H9 (cell line): ENCODE data around the gene GCLC. TPM values are rescaled to one million over a fixed set of nuclear protein-coding genes. Genes with fewer than 3 reads are reported as not detected.

Experiments
- DNase-seq: peaks from one replicate; pipeline ENCODE4 v3.0.0-alpha.2; 2017
- H2AFZ ChIP-seq: one replicate; pipeline ENCODE4 v1.6.1; 2013; ENCODE audit warnings: mild to moderate bottlenecking, low read length, control low read depth, moderate library complexity
- H2AK5ac ChIP-seq: 2 replicates; pipeline ENCODE4 v1.6.1; 2013; ENCODE audit warnings: low read length, control low read depth, mixed read lengths; ENCODE audit not compliant: insufficient read length
- H2BK120ac ChIP-seq: one replicate; pipeline ENCODE4 v1.6.1; 2013; ENCODE audit warnings: low read depth, mild to moderate bottlenecking, low read length, control low read depth, inconsistent platforms; ENCODE audit not compliant: poor library complexity, severe bottlenecking
- H2BK12ac ChIP-seq: 2 replicates; pipeline ENCODE4 v1.6.1; 2013; ENCODE audit warnings: low read length, control low read depth, mixed read lengths, low read depth; ENCODE audit not compliant: insufficient read length
- H2BK15ac ChIP-seq: 2 replicates; pipeline ENCODE4 v1.6.1; 2013; ENCODE audit warnings: low read depth, low read length, control low read depth
- H2BK20ac ChIP-seq: one replicate; pipeline ENCODE4 v1.6.1; 2013; ENCODE audit warnings: low read depth, mild to moderate bottlenecking, low read length, control low read depth, inconsistent platforms; ENCODE audit not compliant: poor library complexity, severe bottlenecking
- H2BK5ac ChIP-seq: 2 replicates; pipeline ENCODE4 v1.6.1; 2013; ENCODE audit warnings: low read length, control low read depth, mixed read lengths; ENCODE audit not compliant: insufficient read length
- H3K14ac ChIP-seq: 2 replicates; pipeline ENCODE4 v1.6.1; 2013; ENCODE audit warnings: low read length, control low read depth; ENCODE audit not compliant: insufficient read depth
- H3K18ac ChIP-seq: 2 replicates; pipeline ENCODE4 v1.6.1; 2013; ENCODE audit warnings: low read depth, mild to moderate bottlenecking, mixed read lengths, low read length, control low read depth; ENCODE audit not compliant: insufficient read length
- H3K23ac ChIP-seq: 2 replicates; pipeline ENCODE4 v1.6.1; 2013; ENCODE audit warnings: low read length, control low read depth, mixed read lengths, low read depth; ENCODE audit not compliant: insufficient read length
- H3K23me2 ChIP-seq: 2 replicates; pipeline ENCODE4 v1.6.1; 2013; ENCODE audit warnings: low read depth, mild to moderate bottlenecking, mixed read lengths, low read length, control low read depth; ENCODE audit not compliant: insufficient read length, poor library complexity, severe bottlenecking
- H3K27ac ChIP-seq: 2 replicates; pipeline ENCODE4 v1.5.1; 2013; ENCODE audit warnings: low read length, control low read depth, mixed read lengths, low read depth; ENCODE audit not compliant: insufficient read length
- H3K27me3 ChIP-seq: 2 replicates; pipeline ENCODE4 v1.6.1; 2013; ENCODE audit warnings: low read length, control low read depth, inconsistent platforms; ENCODE audit not compliant: insufficient read depth
- H3K4ac ChIP-seq: 2 replicates; pipeline ENCODE4 v1.6.1; 2013; ENCODE audit warnings: low read depth, mild to moderate bottlenecking, control low read depth, inconsistent platforms, low read length, moderate library complexity
- H3K4me1 ChIP-seq: 2 replicates; pipeline ENCODE4 v1.6.1; 2013; ENCODE audit warnings: low read length, control low read depth, inconsistent platforms; ENCODE audit not compliant: insufficient read depth
- H3K4me2 ChIP-seq: 2 replicates; pipeline ENCODE4 v1.6.1; 2013; ENCODE audit warnings: low read length, control low read depth, mixed read lengths; ENCODE audit not compliant: insufficient read length, insufficient read depth
- H3K56ac ChIP-seq: 2 replicates; pipeline ENCODE4 v1.6.1; 2013; ENCODE audit warnings: low read depth, mild to moderate bottlenecking, mixed read lengths, low read length, control low read depth; ENCODE audit not compliant: insufficient read length
- H3K79me1 ChIP-seq: 2 replicates; pipeline ENCODE4 v1.6.1; 2013; ENCODE audit warnings: low read depth, mild to moderate bottlenecking, moderate library complexity, low read length, control low read depth, inconsistent platforms; ENCODE audit not compliant: insufficient read depth, poor library complexity, severe bottlenecking
- H3K79me2 ChIP-seq: 2 replicates; pipeline ENCODE4 v1.6.1; 2013; ENCODE audit warnings: low read length, control low read depth, inconsistent platforms; ENCODE audit not compliant: insufficient read depth
- H3K9ac ChIP-seq: 2 replicates; pipeline ENCODE4 v1.6.1; 2013; ENCODE audit warnings: low read length, control low read depth, mixed read lengths; ENCODE audit not compliant: insufficient read length; ENCODE audit errors: extremely low read depth
- H3K9me3 ChIP-seq: one replicate; pipeline ENCODE4 v1.6.1; 2013; ENCODE audit warnings: low read depth, low read length, inconsistent platforms; ENCODE audit not compliant: control insufficient read depth
- H3T11ph ChIP-seq: one replicate; pipeline ENCODE4 v1.6.1; 2013; ENCODE audit warnings: mild to moderate bottlenecking, low read length, control low read depth, inconsistent platforms
- H4K20me1 ChIP-seq: one replicate; pipeline ENCODE4 v1.6.1; 2013; ENCODE audit not compliant: control insufficient read depth, insufficient read length, insufficient read depth
- H4K5ac ChIP-seq: 2 replicates; pipeline ENCODE4 v1.6.1; 2013; ENCODE audit warnings: low read depth, mild to moderate bottlenecking, mixed read lengths, low read length, control low read depth; ENCODE audit not compliant: insufficient read length
- H4K8ac ChIP-seq: replicated peaks from 2 replicates; pipeline ENCODE4 v1.6.1; 2013; ENCODE audit warnings: low read length, control low read depth, mixed read lengths, low read depth; ENCODE audit not compliant: insufficient read length
- H4K91ac ChIP-seq: 2 replicates; pipeline ENCODE4 v1.6.1; 2013; ENCODE audit warnings: low read depth, mild to moderate bottlenecking, moderate library complexity, mixed read lengths, low read length, control low read depth; ENCODE audit not compliant: insufficient read length
- H3K27ac Mint-ChIP-seq, 3 experiments: 2 replicates in 2 of 3; 3 replicates in 1 of 3; pipeline ENCODE4 v1.8.0; 2020 to 2021; ENCODE audit warnings: mixed read lengths in 3 of 3, mild to moderate bottlenecking in 1 of 3, moderate library complexity in 1 of 3
- H3K27me3 Mint-ChIP-seq: 2 replicates; pipeline ENCODE4 v1.8.0; 2021; ENCODE audit warnings: low read depth, mild to moderate bottlenecking, moderate library complexity, mixed read lengths
- H3K36me3 Mint-ChIP-seq, 3 experiments: 2 replicates in 2 of 3; 3 replicates in 1 of 3; pipeline ENCODE4 v1.8.0; 2020 to 2021; ENCODE audit warnings: low read depth in 3 of 3, mixed read lengths in 3 of 3; ENCODE audit not compliant: insufficient read depth in 1 of 3
- H3K4me1 Mint-ChIP-seq, 2 experiments: 2 replicates each; pipeline ENCODE4 v1.8.0; 2020; ENCODE audit warnings: mixed read lengths in 2 of 2
- H3K4me3 Mint-ChIP-seq, 2 experiments: 2 replicates in 1 of 2; 3 replicates in 1 of 2; pipeline ENCODE4 v1.8.0; 2020 to 2021; ENCODE audit warnings: mild to moderate bottlenecking in 2 of 2, mixed read lengths in 2 of 2, moderate library complexity in 1 of 2
- H3K9me3 Mint-ChIP-seq, 2 experiments: 2 replicates in 1 of 2; 3 replicates in 1 of 2; pipeline ENCODE4 v1.8.0; 2020; ENCODE audit warnings: mild to moderate bottlenecking in 2 of 2, mixed read lengths in 2 of 2, moderate library complexity in 1 of 2
- CTCF ChIP-seq: fragments of 200-600 bp; sonication (generic); conservative IDR thresholded peaks from 3 replicates; pipeline ENCODE4 v1.8.0; 2021; ENCODE audit warnings: antibody characterized with exemption, mild to moderate bottlenecking
- WGBS: extraction: QIAGEN DNeasy Blood & Tissue Kit; methylation state at CpG from one replicate; pipeline ENCODE4 v1.1.7; 2013; ENCODE audit warnings: missing lambda C conversion rate, low lambda C conversion rate, mixed read lengths; ENCODE audit not compliant: insufficient read length; ENCODE audit errors: extremely low coverage; 5-methylcytosine and 5-hydroxymethylcytosine counted together
- total RNA-seq: library from RNA; stranded (reverse); gene quantifications from 2 replicates; pipeline ENCODE4 v1.2.1, GENCODE V29; 2021

The GCLC gene
- total RNA-seq, 1 experiment from 2014 or later, result 55.5 TPM

GRCh38 chr6:53530780-53531386 lies 14.0 kb downstream of the GCLC start:
- Histone ChIP-seq H3K4me2 (no peak overlapping the region), H3K4me1 (peaks cover 21% of the 10 kb centered on the region), H3K56ac (no peak overlapping the region), H3T11ph (no peak overlapping the region), H3K23ac (no peak overlapping the region), H2BK12ac (no peak overlapping the region), H2BK20ac (no peak overlapping the region), H3K18ac (no peak overlapping the region), H3K27ac (peak overlapping the region; percentile 30), H3K9me3 (no peaks in the 10 kb centered on the region), H2BK15ac (no peak overlapping the region), H2BK120ac (no peak overlapping the region), H3K23me2 (no peaks in the 10 kb centered on the region), H3K9ac (no peak overlapping the region), H3K79me2 (peaks cover 2% of the 10 kb centered on the region; the same call in 1 of the 2 replicates), H2AFZ (no peak overlapping the region), H4K5ac (no peak overlapping the region), H2BK5ac (no peak overlapping the region), H3K79me1 (no peaks in the 10 kb centered on the region), H4K20me1 (no peaks in the 10 kb centered on the region), H3K27me3 (no peaks in the 10 kb centered on the region), H2AK5ac (no peak overlapping the region), H3K4ac (no peak overlapping the region), H4K91ac (no peak overlapping the region), H3K14ac (no peak overlapping the region), H4K8ac (no peak overlapping the region)
- WGBS, result no CpG with 5 or more reads among the region's 6 CpGs
- Mint-ChIP-seq H3K27ac (peak overlapping the region; percentile 10 to 94 (median 66)), H3K27me3 (no peaks in the 10 kb centered on the region), H3K9me3 (no peaks in the 10 kb centered on the region), H3K4me3 (peak overlapping the region in 1 of 2 experiments; percentile 52; a peak in 1 of 5 replicates), H3K36me3 (peaks cover 0 to 4% (median 0%) of the 10 kb centered on the region in 3 experiments; a peak in 1 of 7 replicates), H3K4me1 (peaks cover 76 to 79% of the 10 kb centered on the region in 2 experiments)
- TF ChIP-seq CTCF, result no peak
- DNase-seq, result no peak
